Osteoblast (primary cell): ENCODE data around the gene RGL2. TPM values are rescaled to one million over a fixed set of nuclear protein-coding genes. Genes with fewer than 3 reads are reported as not detected.

ENCODE experiments used
- DNase-seq: peaks from one replicate; pipeline ENCODE4 v3.0.0; 2011; ENCODE audit warnings: low spot score, mixed read lengths; ENCODE audit not compliant: insufficient read length; ENCODE audit errors: missing footprints
- H2AFZ ChIP-seq: 2 replicates; pipeline ENCODE4 v1.6.0; 2011; ENCODE audit warnings: mild to moderate bottlenecking, low read length
- H3K27ac ChIP-seq: 2 replicates; pipeline ENCODE4 v1.5.1; 2011; ENCODE audit warnings: mild to moderate bottlenecking, low read depth, low read length, moderate library complexity
- H3K27me3 ChIP-seq: 2 replicates; pipeline ENCODE4 v1.6.0; 2012; ENCODE audit warnings: mild to moderate bottlenecking, control low read depth, inconsistent platforms, low read length, moderate library complexity; ENCODE audit not compliant: insufficient read depth
- H3K36me3 ChIP-seq: 2 replicates; pipeline ENCODE4 v1.5.1; 2011; ENCODE audit warnings: mild to moderate bottlenecking, low read length, control low read depth, moderate library complexity; ENCODE audit not compliant: insufficient read depth
- H3K4me1 ChIP-seq: 2 replicates; pipeline ENCODE4 v1.5.1; 2011; ENCODE audit warnings: mild to moderate bottlenecking, low read length, control low read depth, moderate library complexity; ENCODE audit not compliant: insufficient read depth
- H3K4me2 ChIP-seq: 2 replicates; pipeline ENCODE4 v1.6.0; 2011; ENCODE audit warnings: mild to moderate bottlenecking, low read length; ENCODE audit not compliant: insufficient read depth
- H3K4me3 ChIP-seq: fragments of 200-600 bp; sonication (generic); 3 replicates; pipeline ENCODE4 v1.5.1; 2012; ENCODE audit warnings: mild to moderate bottlenecking, low read length, inconsistent platforms; ENCODE audit not compliant: insufficient read depth
- H3K79me2 ChIP-seq: 2 replicates; pipeline ENCODE4 v1.6.0; 2012; ENCODE audit warnings: mild to moderate bottlenecking, low read length, control low read depth, inconsistent platforms; ENCODE audit not compliant: insufficient read depth
- H3K9me3 ChIP-seq: 2 replicates; pipeline ENCODE4 v1.5.1; 2011; ENCODE audit warnings: low read depth, low read length, control low read depth
- H4K20me1 ChIP-seq: 2 replicates; pipeline ENCODE4 v1.6.0; 2012; ENCODE audit warnings: mild to moderate bottlenecking, low read length, control low read depth; ENCODE audit not compliant: insufficient read depth
- CTCF ChIP-seq: IDR thresholded peaks from 2 replicates; pipeline ENCODE4 v1.5.1; 2011; ENCODE audit warnings: mild to moderate bottlenecking, low read depth, low read length, moderate library complexity; ENCODE audit errors: extremely low read depth
- total RNA-seq: library from RNA; depleted of rRNA; stranded (reverse); fragments of >200 nt; gene quantifications from 2 replicates; pipeline ENCODE4 v1.2.3, GENCODE V29; 2012

RGL2 gene
- total RNA-seq, 1 donor, result 35.5 TPM

- H4K20me1 ChIP-seq, result no peaks in the 10 kb centered on the region
- no peak overlapping the region for H3K27ac ChIP-seq
- peaks cover 15% of the 10 kb centered on the region for H3K4me1 ChIP-seq
- no peak for TF ChIP-seq CTCF
- H2AFZ ChIP-seq, result no peak overlapping the region
- no peaks in the 10 kb centered on the region for H3K27me3 ChIP-seq
- H3K79me2 ChIP-seq, result no peaks in the 10 kb centered on the region
- H3K4me2 ChIP-seq, result no peak overlapping the region
- H3K4me3 ChIP-seq, result no peak overlapping the region
- H3K36me3 ChIP-seq, result peaks cover 27% of the 10 kb centered on the region
- H3K9me3 ChIP-seq, result no peaks in the 10 kb centered on the region
- no peak for DNase-seq
These were observed 39.7 kb downstream of the RGL2 start for GRCh38 chr6:33259032-33259431.

GRCh38 chr6:33254591-33254990, 44.2 kb downstream of the RGL2 start:
- no peak for DNase-seq
- no peaks in the 10 kb centered on the region for H3K27me3 ChIP-seq
- H3K36me3 ChIP-seq, result peaks cover 16% of the 10 kb centered on the region
- no peaks in the 10 kb centered on the region for H4K20me1 ChIP-seq
- H2AFZ ChIP-seq, result no peak overlapping the region
- H3K4me1 ChIP-seq, result peaks cover 27% of the 10 kb centered on the region
- no peak overlapping the region for H3K4me2 ChIP-seq
- H3K79me2 ChIP-seq, result peaks cover 10% of the 10 kb centered on the region
- no peaks in the 10 kb centered on the region for H3K9me3 ChIP-seq
- no peak overlapping the region for H3K4me3 ChIP-seq
- no peak for TF ChIP-seq CTCF
- no peak overlapping the region for H3K27ac ChIP-seq

GRCh38 chr6:33252759-33253158, 46.0 kb downstream of the RGL2 start:
- Histone ChIP-seq H2AFZ (no peak overlapping the region), H3K4me3 (no peak overlapping the region), H3K27me3 (no peaks in the 10 kb centered on the region), H3K4me2 (no peak overlapping the region), H4K20me1 (no peaks in the 10 kb centered on the region), H3K36me3 (peaks cover 13% of the 10 kb centered on the region), H3K4me1 (peaks cover 40% of the 10 kb centered on the region), H3K79me2 (peaks cover 10% of the 10 kb centered on the region), H3K9me3 (no peaks in the 10 kb centered on the region), H3K27ac (no peak overlapping the region)
- no peak for TF ChIP-seq CTCF
- no peak for DNase-seq

GRCh38 chr6:33251395-33252012, 47.2 kb downstream of the RGL2 start:
- H3K79me2 ChIP-seq, result peaks cover 10% of the 10 kb centered on the region
- H3K27me3 ChIP-seq, result no peaks in the 10 kb centered on the region
- peaks cover 44% of the 10 kb centered on the region for H3K4me1 ChIP-seq
- no peaks in the 10 kb centered on the region for H4K20me1 ChIP-seq
- peaks cover 7% of the 10 kb centered on the region for H3K36me3 ChIP-seq
- DNase-seq, result no peak
- H3K4me2 ChIP-seq, result no peak overlapping the region
- no peak overlapping the region for H2AFZ ChIP-seq
- no peak for TF ChIP-seq CTCF
- H3K27ac ChIP-seq, result peak overlapping the region; percentile 36
- no peaks in the 10 kb centered on the region for H3K9me3 ChIP-seq
- H3K4me3 ChIP-seq, result no peak overlapping the region
